Adrenal gland (tissue), 12 donors: ENCODE data around the gene MLXIPL. TPM values are rescaled to one million over a fixed set of nuclear protein-coding genes. Genes with fewer than 3 reads are reported as not detected.
"Not testable (repeated sequence)": the region's sequence is repeated elsewhere in the genome, so short reads cannot be mapped to it uniquely, and the experiment has no call there.

ENCODE experiments used
- DNase-seq, 7 donors: peaks; one replicate each; pipeline ENCODE4 v3.0.0-alpha.2; 2019 to 2020
- H3K27ac ChIP-seq, 5 donors: fragments of 200-600 bp; sonication (generic) in 4 of 5; 1 replicate in 3 of 5; 2 replicates in 2 of 5; pipeline versions ENCODE4 v1.5.1 to v1.8.0; 2016 to 2020; ENCODE audit warnings: mild to moderate bottlenecking in 1 of 5
- H3K27me3 ChIP-seq: fragments of 200-600 bp; 2 replicates; pipeline ENCODE4 v1.8.0; 2021
- H3K36me3 ChIP-seq, 2 donors: fragments of 200-600 bp; replicated peaks in 1 of 2; 1 replicate in 1 of 2; 2 replicates in 1 of 2; pipeline versions ENCODE4 v1.5.1 to v1.8.0; 2018 to 2022
- H3K4me1 ChIP-seq, 2 donors: fragments of 200-600 bp; replicated peaks in 1 of 2; 1 replicate in 1 of 2; 2 replicates in 1 of 2; pipeline versions ENCODE4 v1.5.1 to v1.8.0; 2018 to 2021
- H3K4me3 ChIP-seq, 4 donors: fragments of 200-600 bp; sonication (generic) in 3 of 4; one replicate each; pipeline ENCODE4 v1.5.1; 2016 to 2018
- H3K9me3 ChIP-seq, 3 donors: fragments of 200-600 bp; sonication (generic) in 1 of 3; replicated peaks in 1 of 3; 1 replicate in 2 of 3; 2 replicates in 1 of 3; pipeline versions ENCODE4 v1.5.1 to v1.8.0; 2016 to 2021
- CTCF ChIP-seq, 6 experiments: fragments of 450-650 bp in 4 of 6; fragments of 200-600 bp in 2 of 6; sonication (generic) in 1 of 6; IDR thresholded peaks; 1 replicate in 5 of 6; 2 replicates in 1 of 6; pipeline versions ENCODE4 v1.5.1 to v1.8.0; 2016 to 2021; ENCODE audit warnings: antibody characterized with exemption in 6 of 6, mild to moderate bottlenecking in 2 of 6, moderate library complexity in 1 of 6
- POLR2A ChIP-seq, 2 donors: fragments of 450-650 bp; IDR thresholded peaks; one replicate each; pipeline ENCODE4 v1.6.1; 2017; ENCODE audit warnings: antibody characterized with exemption in 2 of 2, mild to moderate bottlenecking in 2 of 2, moderate library complexity in 1 of 2
- WGBS, 4 donors: extraction: QIAGEN DNeasy Blood & Tissue Kit in 2 of 4; methylation state at CpG; one replicate each; pipeline versions ENCODE4 v1.1.5 to v1.1.7; 2013 to 2017; 5-methylcytosine and 5-hydroxymethylcytosine counted together
- intact Hi-C, 2 donors: fragments of 100-400 bp; cut with DNase I; formaldehyde crosslinking; loops; one replicate each; pipeline versions ENCODE4 v1.14.1 to v1.15.0; 2022 to 2023
- polyA plus RNA-seq, 3 donors: library from polyadenylated mRNA; stranded (reverse); fragments of 200-250 nt in 2 of 3; fragments of 350-450 nt in 1 of 3; fragmentation: Illumina TruSeq in 1 of 3; extraction: RNeasy Lipid Tissue Mini Kit (QIAGEN cat#74804) in 1 of 3; gene quantifications; one replicate each; pipeline ENCODE4 v1.2.3, GENCODE V29; 2013 to 2014
- total RNA-seq, 9 donors: library from RNA; depleted of rRNA in 4 of 9; stranded (reverse); fragments of >200 nt in 4 of 9; fragments of 120-200 nt in 1 of 9; fragmentation: NEBNext Ultra II Directional in 1 of 9; extraction: Animal tissue kit (Norgen Biotek cat#: 25700) in 1 of 9; gene quantifications; one replicate each; pipeline versions ENCODE4 v1.1.0 to v1.2.4, GENCODE V29; 2013 to 2023
- donor health status: healthy with polysubstance abuse.
- donor health status: Bipolar disorder and iron deficiency.
- donor health status: DM: yes; HTN: yes; CAD: no.
- donor health status: DM: no; HTN: no; CAD: no.
- donor health status: DM: no; HTN: no; CAD: no.
- donor health status: DM: yes; HTN: yes; CAD: no.

Gene MLXIPL
- total and polyA plus RNA-seq, 12 donors = under 0.01 to 586 (median 62.7) TPM

GRCh38 chr7:73556208-73557107, 67.9 kb downstream of the MLXIPL start:
- Histone ChIP-seq H3K9me3 (no peaks in the 10 kb centered on the region), H3K4me1 (peaks cover 16 to 33% of the 10 kb centered on the region in 2 donors), H3K27me3 (no peaks in the 10 kb centered on the region), H3K27ac (peak overlapping the region in 4 of 5 donors; percentile 73 to 100 (median 99)), H3K36me3 (peaks cover 0 to 21% of the 10 kb centered on the region in 2 donors), H3K4me3 (peak overlapping the region in 3 of 4 donors; percentile 30 to 99 (median 36))
- DNase-seq = no peak
- TF ChIP-seq POLR2A (IDR thresholded peaks at IDR 0.05) = peak; percentile 14 to 79
- TF ChIP-seq CTCF (IDR thresholded peaks at IDR 0.05) = no peak
- intact Hi-C loops = no loop called here
- 13 to 16% (median 14%) methylated on average over 21 to 28 of the region's 28 CpGs for WGBS, 4 donors

DNA sequence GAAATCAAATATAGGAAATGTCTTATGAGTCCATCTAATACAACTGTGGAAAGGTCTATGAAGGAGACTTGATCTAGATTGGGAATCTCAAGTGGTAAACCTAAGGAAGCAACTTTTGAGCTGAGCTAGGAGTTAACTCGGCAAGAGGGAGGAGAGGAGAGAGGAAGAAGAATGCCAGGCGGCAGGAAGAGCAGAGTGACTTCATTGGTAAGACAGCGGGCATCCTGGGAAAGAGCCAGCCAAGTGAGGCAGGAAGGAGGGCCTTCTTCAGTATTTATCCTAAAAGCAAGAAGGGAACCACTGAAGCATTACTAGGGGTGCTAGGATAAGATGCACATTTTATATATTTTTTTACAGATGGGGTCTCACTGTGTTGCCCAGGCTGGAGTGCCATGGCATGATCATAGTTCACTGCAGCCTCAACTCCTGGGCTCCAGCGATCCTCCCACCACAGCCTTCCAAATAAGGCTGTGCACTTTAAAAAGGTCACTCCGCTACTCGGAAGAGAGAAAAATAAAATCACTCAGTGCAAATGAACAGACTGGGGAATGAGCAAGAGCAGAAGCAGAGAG, 68.8 kb downstream of the MLXIPL start:
- Histone ChIP-seq H3K36me3 (peaks cover 0 to 28% of the 10 kb centered on the region in 2 donors), H3K4me1 (peaks cover 16 to 33% of the 10 kb centered on the region in 2 donors), H3K4me3 (peak overlapping the region in 1 of 4 donors; percentile 99), H3K9me3 (no peaks in the 10 kb centered on the region), H3K27ac (peak overlapping the region in 2 of 5 donors; percentile 35 to 98), H3K27me3 (no peaks in the 10 kb centered on the region)
- 24 to 41% (median 38%) methylated on average over 6 of the region's 6 CpGs for WGBS, 4 donors
- TF ChIP-seq POLR2A (IDR thresholded peaks at IDR 0.05) (no peak), CTCF (IDR thresholded peaks at IDR 0.05) (no peak)
- DNase-seq = peak in 1 of 7 donors; percentile 39
- intact Hi-C loops = no loop called here

DNA sequence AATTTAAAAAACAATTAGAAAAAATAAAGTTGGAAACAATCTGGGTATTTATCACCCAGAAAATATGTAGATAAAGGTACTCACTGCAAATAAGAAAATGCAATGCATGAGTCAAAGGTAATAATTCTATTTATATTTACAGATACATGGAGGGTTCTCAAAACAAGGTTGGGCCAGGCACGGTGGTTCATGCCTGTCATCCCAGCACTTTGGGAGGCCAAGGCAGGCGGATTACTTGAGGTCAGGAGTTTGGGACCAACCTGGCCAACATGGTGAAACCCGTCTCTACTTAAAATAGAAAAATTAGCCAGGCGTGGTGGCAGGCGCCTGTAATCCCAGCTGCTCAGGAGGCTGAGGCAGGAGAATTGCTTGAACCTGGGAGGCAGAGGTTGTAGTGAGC, 74.2 kb downstream of the MLXIPL start:
- DNase-seq, H3K9me3 ChIP-seq, H3K27ac ChIP-seq, intact Hi-C loops, H3K27me3 ChIP-seq, H3K4me3 ChIP-seq: not testable (repeated sequence)
- Histone ChIP-seq H3K36me3 (peaks cover 0 to 45% of the 10 kb centered on the region in 2 donors), H3K4me1 (peaks cover under 1 to 17% of the 10 kb centered on the region in 2 donors)
- 79 to 87% (median 84%) methylated on average over 5 of the region's 5 CpGs for WGBS, 4 donors

DNA sequence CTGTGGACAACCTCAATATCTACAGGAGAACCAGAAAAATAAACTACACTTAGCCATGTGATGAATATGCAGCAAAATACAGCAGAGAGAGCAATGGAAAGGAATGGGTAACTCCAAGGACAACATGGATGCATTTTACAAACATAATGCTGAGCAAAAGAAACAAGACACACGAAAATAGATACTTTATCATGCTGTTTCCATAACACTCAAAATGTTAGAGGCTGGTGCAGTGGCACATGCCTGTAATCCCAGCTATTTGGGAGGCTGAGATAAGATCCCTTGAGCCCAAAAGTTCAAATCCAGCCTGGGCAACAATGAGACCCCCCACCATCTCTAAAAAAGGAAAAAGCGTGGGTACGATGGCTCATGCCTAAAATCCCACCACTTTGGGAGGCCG, 75.1 kb downstream of the MLXIPL start:
- intact Hi-C loops = no loop called here
- Histone ChIP-seq H3K4me3 (no peak overlapping the region), H3K9me3 (no peaks in the 10 kb centered on the region), H3K4me1 (peaks cover 0 to 12% of the 10 kb centered on the region in 2 donors), H3K36me3 (peaks cover 0 to 45% of the 10 kb centered on the region in 2 donors), H3K27ac (no peak overlapping the region), H3K27me3 (no peaks in the 10 kb centered on the region)
- no peak for DNase-seq
- 81 to 89% (median 85%) methylated on average over 4 of the region's 4 CpGs for WGBS, 4 donors
- TF ChIP-seq POLR2A (IDR thresholded peaks at IDR 0.05) = no peak
- TF ChIP-seq CTCF (IDR thresholded peaks at IDR 0.05) = no peak
